ENCODE results near the gene CFL2.

DNA sequence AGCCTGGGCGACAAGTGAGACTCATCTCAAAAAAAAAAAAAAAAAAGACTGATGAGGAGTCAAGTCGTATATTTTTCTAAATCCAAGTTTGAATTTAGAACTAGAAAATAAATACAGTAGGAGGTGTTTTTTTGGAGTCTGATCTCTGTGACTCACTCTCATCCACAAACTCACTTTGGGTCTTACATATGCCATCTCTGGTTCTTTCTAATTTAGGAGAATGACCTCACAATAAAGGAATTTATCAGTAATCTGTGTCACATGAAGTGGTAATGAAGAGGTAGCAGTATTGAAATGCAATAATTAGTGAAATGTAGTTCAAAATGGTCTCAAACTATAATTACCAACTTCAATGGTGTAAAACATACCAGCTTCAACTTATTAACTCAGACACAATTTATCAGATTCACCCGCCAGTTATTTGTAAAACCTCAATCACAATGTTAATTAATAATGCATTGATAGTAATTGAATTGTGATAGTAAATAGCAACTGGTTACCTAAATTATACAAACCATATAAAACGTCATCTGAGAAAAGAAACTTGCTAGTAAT, 4.4 kb upstream of the CFL2 start:
- TF ChIP-seq EP300 (IDR thresholded peaks at IDR 0.05), result no peak
- no peak for TF ChIP-seq CTCF (IDR thresholded peaks at IDR 0.05)
